ENCODE measurements around the gene P3H2.

DNA sequence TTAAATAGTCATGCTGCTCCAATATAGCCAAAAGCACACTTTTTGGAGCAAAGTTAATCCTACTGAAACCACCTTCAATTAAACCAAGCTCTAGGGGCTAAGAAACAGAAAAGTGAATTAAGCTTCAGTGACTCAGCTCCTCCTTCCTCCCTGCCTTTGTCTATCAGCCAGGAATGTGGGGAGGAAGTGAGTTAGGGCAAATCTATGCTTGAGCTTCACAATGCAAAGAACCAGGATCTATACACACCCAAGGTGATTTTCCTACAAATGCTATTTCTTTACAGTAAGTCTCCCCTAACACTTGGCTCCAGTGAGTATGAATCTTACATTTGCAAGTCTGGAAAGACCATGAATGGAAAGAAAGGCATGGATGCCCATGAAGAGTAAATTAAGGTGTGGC, 212.1 kb downstream of the P3H2 start:
- no peak for TF ChIP-seq ZSCAN5A (tag by site-specific recombination; IDR thresholded peaks at IDR 0.05)
- TF ChIP-seq, protein P1, sequence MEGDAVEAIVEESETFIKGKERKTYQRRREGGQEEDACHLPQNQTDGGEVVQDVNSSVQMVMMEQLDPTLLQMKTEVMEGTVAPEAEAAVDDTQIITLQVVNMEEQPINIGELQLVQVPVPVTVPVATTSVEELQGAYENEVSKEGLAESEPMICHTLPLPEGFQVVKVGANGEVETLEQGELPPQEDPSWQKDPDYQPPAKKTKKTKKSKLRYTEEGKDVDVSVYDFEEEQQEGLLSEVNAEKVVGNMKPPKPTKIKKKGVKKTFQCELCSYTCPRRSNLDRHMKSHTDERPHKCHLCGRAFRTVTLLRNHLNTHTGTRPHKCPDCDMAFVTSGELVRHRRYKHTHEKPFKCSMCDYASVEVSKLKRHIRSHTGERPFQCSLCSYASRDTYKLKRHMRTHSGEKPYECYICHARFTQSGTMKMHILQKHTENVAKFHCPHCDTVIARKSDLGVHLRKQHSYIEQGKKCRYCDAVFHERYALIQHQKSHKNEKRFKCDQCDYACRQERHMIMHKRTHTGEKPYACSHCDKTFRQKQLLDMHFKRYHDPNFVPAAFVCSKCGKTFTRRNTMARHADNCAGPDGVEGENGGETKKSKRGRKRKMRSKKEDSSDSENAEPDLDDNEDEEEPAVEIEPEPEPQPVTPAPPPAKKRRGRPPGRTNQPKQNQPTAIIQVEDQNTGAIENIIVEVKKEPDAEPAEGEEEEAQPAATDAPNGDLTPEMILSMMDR (tag by site-specific recombination; IDR thresholded peaks at IDR 0.05): no peak
- TF ChIP-seq ZNF133 (tag by site-specific recombination; IDR thresholded peaks at IDR 0.05): no peak
- TF ChIP-seq MZF1 (tag by site-specific recombination; IDR thresholded peaks at IDR 0.05; ENCODE audit: borderline replicate concordance): no peak
- TF ChIP-seq ZNF274 (IDR thresholded peaks at IDR 0.05; ENCODE audit: low read length): no peak
- TF ChIP-seq ZNF274 (tag by site-specific recombination; IDR thresholded peaks at IDR 0.05; ENCODE audit: borderline replicate concordance): no peak
- no peak for TF ChIP-seq OSR2 (tag by site-specific recombination; IDR thresholded peaks at IDR 0.05)
- no peak for TF ChIP-seq ZNF292 (tag by site-specific recombination; IDR thresholded peaks at IDR 0.05; ENCODE audit: borderline replicate concordance, low read depth)
- TF ChIP-seq TCF7L2 (IDR thresholded peaks at IDR 0.05; ENCODE audit: borderline replicate concordance, low read depth, low read length): no peak
- TF ChIP-seq ZSCAN30 (tag by site-specific recombination; IDR thresholded peaks at IDR 0.05): no peak
- no peak for TF ChIP-seq ZNF544 (tag by site-specific recombination; IDR thresholded peaks at IDR 0.05)
- TF ChIP-seq YY1 (tag by site-specific recombination; IDR thresholded peaks at IDR 0.05): no peak
- no peak for TF ChIP-seq ZNF202 (tag by site-specific recombination; IDR thresholded peaks at IDR 0.05; ENCODE audit: borderline replicate concordance)
- no peak for TF ChIP-seq ZNF777 (tag by site-specific recombination; IDR thresholded peaks at IDR 0.05; ENCODE audit: borderline replicate concordance)
